Measurements from ENCODE around the gene TPM3.

TPM3 gene

GRCh38 chr1:154115180-154115579 lies 76.7 kb downstream of the TPM3 start:
- H3K4me1 ChIP-seq (ENCODE audit: control insufficient read depth, insufficient read depth, low read length), result no peaks in the 10 kb centered on the region
- H3K9ac ChIP-seq (ENCODE audit: low read length), result no peak overlapping the region
- no peaks in the 10 kb centered on the region for H3K27me3 ChIP-seq (ENCODE audit: control insufficient read depth, insufficient read depth, low read length)
- no peak overlapping the region for H3K27ac ChIP-seq (ENCODE audit: low read depth, low read length)
- H3K4me3 ChIP-seq (ENCODE audit: low read length), result no peak overlapping the region
- no peaks in the 10 kb centered on the region for H3K36me3 ChIP-seq (ENCODE audit: control insufficient read depth, insufficient read depth, low read length)

Measured in rectal smooth muscle tissue (tissue), 1 donor.